Measurements from ENCODE around the gene SHMT2. TPM values are rescaled to one million over a fixed set of nuclear protein-coding genes. Genes with fewer than 3 reads are reported as not detected.

SHMT2 gene
- total RNA-seq, 1 donor from 2014 or later, result 166 TPM

DNA sequence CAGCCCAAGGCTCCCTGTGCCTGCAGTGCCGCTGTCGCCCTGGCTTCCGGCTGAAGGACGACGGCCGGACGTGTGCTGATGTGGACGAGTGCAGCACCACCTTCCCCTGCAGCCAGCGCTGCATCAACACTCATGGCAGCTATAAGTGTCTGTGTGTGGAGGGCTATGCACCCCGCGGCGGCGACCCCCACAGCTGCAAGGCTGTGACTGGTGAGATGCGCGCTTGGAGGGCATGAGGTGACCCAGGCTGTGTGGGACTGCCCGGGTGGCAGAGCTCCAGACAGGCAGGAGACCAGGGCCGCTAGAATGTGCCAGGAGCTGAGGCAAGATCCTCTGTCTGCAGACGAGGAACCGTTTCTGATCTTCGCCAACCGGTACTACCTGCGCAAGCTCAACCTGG is 32.6 kb upstream of the SHMT2 start:
- intact Hi-C loops (cut with micrococcal nuclease), result no loop called here

DNA sequence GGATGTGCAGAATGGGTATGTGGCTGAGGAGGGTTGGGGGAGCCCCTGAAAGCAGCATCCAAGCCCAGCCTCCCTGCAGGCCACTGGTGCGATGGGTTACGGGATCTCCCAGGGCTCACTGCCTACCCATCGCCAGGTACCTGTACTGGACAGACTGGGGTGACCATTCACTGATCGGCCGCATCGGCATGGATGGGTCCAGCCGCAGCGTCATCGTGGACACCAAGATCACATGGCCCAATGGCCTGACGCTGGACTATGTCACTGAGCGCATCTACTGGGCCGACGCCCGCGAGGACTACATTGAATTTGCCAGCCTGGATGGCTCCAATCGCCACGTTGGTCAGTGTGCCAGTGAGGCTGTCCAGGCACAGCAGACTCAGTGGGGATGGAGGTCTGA is 31.2 kb upstream of the SHMT2 start:
- intact Hi-C loops (cut with micrococcal nuclease), result no loop called here

DNA sequence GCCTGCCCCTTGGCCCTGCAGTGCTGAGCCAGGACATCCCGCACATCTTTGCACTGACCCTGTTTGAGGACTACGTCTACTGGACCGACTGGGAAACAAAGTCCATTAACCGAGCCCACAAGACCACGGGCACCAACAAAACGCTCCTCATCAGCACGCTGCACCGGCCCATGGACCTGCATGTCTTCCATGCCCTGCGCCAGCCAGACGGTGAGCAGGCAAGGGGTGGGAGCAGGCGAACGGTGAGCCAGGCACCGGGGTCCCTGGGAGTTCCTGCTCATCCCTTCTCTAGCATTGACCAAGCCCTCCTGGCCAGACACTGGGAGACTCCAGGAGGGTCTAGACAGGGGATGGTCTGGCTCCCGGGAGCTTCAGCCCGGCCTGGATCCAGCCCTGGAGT is 30.3 kb upstream of the SHMT2 start:
- intact Hi-C loops (cut with micrococcal nuclease), result no loop called here

DNA sequence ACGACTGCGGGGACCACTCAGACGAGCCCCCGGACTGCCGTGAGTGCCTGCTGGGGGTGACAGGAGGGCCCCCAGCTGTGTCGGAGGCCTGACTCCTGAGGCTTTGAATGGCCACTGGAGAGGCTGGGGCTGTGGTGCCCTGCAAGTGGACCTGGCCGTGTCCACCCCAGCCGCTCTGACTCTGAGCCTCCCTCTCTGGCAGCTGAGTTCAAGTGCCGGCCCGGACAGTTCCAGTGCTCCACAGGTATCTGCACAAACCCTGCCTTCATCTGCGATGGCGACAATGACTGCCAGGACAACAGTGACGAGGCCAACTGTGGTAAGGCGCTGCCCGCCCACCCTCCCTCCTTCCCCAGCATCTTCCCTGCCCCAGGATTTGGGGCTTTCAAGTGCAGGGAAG is 29.0 kb upstream of the SHMT2 start:
- intact Hi-C loops (cut with micrococcal nuclease), result no loop called here

DNA sequence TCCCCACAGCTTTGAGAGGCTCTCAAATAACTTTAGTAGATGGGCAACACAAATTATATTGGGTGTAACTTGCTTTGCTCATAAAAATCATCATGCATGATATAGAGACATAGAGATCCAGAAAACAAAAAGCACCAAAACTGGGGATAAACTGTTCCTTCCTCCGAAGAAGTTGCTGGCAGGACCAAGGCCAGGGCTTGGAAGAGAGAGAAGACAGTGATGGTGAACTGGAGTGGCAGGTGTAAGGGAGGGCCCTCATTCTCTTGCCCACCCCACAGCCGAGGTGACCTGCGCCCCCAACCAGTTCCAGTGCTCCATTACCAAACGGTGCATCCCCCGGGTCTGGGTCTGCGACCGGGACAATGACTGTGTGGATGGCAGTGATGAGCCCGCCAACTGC is 28.3 kb upstream of the SHMT2 start:
- intact Hi-C loops (cut with micrococcal nuclease), result no loop called here

DNA sequence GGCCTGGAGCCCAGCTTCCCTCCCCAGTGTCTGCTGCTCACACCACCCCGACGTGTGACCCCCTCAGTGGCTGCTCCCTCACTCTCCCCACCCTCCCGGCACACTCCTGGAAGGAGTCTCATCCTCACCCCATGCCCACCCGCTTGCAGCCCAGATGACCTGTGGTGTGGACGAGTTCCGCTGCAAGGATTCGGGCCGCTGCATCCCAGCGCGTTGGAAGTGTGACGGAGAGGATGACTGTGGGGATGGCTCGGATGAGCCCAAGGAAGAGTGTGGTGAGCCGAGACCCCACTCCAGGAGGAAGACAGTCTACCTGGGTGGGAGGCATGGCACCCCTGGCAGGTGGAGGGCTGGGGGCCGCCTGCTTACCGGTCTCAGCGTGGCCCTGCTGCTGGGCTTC is 27.9 kb upstream of the SHMT2 start:
- intact Hi-C loops (cut with micrococcal nuclease), result no loop called here

DNA sequence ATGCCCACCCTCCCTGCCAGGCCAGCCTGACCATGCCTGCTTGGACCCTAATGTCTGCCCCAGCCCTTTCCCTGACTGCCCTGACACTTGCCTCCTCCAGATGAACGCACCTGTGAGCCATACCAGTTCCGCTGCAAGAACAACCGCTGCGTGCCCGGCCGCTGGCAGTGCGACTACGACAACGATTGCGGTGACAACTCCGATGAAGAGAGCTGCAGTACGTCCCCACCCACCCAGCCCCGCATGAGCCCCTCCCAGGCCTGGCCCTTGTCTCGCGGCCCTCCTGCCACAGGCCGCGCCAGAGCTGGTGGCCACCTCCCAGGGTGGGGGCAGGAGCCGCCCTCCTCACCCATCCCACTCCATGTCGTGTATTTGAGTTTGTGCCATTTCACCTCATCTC is 27.2 kb upstream of the SHMT2 start:
- intact Hi-C loops (cut with micrococcal nuclease), result no loop called here

DNA sequence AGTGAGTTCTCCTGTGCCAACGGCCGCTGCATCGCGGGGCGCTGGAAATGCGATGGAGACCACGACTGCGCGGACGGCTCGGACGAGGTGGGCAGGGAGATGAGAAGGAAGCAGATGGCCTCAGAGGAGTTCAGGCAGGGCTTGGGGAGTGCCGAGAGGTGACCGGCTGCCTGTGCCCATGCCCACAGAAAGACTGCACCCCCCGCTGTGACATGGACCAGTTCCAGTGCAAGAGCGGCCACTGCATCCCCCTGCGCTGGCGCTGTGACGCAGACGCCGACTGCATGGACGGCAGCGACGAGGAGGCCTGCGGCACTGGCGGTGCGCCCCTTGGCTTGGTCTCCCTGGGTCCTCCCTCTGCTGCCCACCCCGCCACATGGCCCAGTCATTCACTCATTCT is 26.3 kb upstream of the SHMT2 start:
- intact Hi-C loops (cut with micrococcal nuclease), result no loop called here

DNA sequence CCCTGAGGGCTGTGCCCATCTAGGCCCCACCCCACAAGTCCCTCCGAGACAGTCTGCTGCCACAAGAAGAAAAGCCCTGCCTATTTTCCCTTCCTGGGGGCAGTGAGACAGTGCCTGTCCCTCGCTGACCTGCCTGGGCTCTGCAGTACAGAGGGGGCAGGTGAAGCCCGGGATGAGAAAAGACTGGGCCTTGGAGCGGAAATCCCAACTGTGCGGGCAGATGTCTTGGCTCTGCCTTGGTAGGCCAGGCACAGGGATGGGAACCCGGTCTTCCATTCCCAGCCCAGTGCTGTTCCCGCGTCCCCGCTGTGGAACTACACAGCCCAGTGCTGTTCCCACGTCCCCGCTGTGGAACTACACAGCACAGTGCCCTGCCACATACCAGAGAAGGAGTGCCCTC is 25.7 kb upstream of the SHMT2 start:
- intact Hi-C loops (cut with micrococcal nuclease), result no loop called here

DNA sequence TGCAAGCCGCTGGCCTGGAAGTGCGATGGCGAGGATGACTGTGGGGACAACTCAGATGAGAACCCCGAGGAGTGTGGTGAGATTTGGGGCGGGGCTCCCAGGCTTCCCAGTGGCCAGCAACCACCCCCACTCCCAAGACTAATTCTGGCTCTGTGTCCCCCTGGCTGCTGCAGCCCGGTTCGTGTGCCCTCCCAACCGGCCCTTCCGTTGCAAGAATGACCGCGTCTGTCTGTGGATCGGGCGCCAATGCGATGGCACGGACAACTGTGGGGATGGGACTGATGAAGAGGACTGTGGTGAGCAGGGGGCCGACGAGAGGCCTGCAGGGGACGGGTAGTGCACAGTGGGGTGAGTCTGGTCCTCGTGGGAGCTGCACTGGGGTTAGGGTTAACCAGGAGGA is 25.1 kb upstream of the SHMT2 start:
- intact Hi-C loops (cut with micrococcal nuclease), result no loop called here

DNA sequence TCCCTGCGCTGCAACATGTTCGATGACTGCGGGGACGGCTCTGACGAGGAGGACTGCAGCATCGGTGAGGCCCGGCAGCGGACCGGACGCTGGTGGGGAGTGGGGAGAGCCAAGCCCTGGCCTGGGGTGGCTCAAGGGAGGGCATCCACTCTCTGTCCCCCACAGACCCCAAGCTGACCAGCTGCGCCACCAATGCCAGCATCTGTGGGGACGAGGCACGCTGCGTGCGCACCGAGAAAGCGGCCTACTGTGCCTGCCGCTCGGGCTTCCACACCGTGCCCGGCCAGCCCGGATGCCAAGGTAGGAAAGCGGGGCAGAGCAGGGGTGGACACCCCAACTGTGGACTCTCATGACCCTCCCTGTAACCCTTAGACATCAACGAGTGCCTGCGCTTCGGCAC is 24.3 kb upstream of the SHMT2 start:
- intact Hi-C loops (cut with micrococcal nuclease), result no loop called here

DNA sequence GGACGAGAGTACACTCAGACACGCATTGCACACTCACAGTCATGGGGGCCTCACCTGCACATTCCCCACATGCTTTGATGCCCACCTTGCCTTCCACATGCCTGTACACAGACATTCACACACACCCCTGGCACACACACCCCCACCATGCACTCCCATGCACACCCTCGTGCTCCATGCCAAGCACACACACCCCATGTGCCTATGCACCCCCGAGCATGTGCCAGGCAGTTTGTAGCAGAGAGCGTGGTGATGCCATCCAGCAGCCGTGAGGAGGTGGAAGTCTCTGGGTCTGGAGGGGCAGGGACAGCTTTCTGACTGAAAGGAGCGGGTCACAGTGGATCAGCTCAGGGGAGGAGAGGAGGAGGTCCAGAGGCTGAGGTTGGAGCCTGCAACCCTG is 23.6 kb upstream of the SHMT2 start:
- intact Hi-C loops (cut with micrococcal nuclease), result no loop called here

DNA sequence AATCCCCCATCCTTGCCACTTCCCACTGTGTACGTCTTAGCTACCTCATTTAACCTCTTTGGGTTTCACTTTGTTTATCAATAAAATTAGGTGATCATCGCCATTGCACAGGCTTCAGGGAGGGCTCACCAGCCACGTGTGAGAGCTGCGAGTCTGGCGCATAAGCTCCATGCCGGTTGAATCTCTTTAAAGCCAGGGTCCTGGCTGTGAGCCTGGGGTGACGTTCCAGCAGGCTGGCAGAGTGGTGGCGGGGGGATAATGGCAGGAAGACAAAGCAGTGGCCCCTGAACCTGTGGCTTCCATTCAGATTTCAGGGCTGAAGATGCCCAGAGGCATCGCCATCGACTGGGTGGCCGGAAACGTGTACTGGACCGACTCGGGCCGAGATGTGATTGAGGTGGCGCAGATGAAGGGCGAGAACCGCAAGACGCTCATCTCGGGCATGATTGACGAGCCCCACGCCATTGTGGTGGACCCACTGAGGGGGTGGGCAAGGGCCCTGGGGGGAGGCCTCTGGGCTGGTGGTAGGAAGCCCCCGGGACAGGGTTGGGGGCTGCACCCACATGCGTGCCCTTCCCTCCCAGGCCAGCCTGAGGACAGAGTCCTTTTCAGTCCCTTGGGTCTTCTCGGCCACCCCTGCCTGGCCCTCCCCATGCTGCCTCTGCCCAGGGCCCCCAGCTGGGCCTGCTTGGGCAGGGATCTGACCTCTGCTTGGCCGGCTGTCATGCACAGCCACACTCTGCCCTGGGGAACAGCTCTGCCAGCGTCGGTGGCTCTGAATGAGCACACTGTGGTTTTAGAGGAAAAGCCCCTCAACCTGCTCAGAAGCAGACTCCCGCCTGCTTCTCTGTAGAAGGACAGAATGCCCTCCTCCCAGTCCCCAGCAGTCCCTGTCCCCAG is 21.5 kb upstream of the SHMT2 start:
- intact Hi-C loops (cut with micrococcal nuclease), result no loop called here

DNA sequence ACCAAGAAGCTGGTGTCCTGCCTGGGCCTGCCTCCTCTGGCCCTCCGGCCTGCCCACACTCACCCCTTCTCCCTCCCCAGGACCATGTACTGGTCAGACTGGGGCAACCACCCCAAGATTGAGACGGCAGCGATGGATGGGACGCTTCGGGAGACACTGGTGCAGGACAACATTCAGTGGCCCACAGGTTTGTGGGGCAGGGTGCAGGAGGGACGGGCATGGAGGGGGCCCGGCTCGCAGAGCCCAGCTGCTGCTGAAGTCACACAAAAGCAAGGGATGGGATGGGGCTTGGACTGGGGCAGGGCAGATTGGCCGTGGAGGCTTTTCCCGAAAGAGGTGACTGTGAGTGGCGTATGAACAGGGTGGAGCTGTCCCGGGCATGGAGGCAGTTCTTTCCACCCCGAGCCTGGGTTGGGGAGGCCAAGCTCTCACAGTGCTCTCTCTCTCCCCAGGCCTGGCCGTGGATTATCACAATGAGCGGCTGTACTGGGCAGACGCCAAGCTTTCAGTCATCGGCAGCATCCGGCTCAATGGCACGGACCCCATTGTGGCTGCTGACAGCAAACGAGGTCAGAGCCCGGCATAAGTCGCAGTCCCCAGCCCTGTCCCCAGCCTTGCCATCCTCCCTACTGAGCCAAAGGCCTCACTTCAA is 20.8 kb upstream of the SHMT2 start:
- intact Hi-C loops (cut with micrococcal nuclease), result no loop called here

DNA sequence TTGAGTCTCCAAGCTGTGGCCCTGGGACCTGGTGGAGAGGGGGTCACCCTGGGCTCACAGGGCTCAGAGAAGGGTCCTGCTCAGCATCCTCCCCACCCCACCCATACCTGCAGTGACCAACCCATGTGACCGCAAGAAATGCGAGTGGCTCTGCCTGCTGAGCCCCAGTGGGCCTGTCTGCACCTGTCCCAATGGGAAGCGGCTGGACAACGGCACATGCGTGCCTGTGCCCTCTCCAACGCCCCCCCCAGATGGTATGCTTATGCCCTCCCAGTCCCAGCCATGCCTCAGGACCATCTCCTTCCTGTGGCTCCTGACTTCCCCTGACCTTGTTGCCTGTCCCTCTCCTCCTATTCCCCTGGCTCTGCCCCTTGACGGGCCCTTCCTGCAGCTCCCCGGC is 19.6 kb upstream of the SHMT2 start:
- intact Hi-C loops (cut with micrococcal nuclease), result no loop called here

DNA sequence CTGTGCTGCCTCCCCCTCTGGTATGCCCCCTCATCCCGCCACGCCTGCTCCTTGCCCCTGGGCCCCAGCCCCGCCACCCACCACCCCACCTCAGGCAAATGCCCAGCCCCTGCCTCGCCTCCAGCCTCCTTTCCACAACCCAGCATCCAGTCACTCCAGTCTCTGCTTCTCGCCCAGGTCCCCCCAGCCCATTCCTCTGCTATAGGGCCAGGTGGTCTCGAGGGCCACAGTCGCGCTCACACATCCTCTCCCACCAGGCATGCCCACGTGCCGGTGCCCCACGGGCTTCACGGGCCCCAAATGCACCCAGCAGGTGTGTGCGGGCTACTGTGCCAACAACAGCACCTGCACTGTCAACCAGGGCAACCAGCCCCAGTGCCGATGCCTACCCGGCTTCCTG is 19.1 kb upstream of the SHMT2 start:
- intact Hi-C loops (cut with micrococcal nuclease), result no loop called here

DNA sequence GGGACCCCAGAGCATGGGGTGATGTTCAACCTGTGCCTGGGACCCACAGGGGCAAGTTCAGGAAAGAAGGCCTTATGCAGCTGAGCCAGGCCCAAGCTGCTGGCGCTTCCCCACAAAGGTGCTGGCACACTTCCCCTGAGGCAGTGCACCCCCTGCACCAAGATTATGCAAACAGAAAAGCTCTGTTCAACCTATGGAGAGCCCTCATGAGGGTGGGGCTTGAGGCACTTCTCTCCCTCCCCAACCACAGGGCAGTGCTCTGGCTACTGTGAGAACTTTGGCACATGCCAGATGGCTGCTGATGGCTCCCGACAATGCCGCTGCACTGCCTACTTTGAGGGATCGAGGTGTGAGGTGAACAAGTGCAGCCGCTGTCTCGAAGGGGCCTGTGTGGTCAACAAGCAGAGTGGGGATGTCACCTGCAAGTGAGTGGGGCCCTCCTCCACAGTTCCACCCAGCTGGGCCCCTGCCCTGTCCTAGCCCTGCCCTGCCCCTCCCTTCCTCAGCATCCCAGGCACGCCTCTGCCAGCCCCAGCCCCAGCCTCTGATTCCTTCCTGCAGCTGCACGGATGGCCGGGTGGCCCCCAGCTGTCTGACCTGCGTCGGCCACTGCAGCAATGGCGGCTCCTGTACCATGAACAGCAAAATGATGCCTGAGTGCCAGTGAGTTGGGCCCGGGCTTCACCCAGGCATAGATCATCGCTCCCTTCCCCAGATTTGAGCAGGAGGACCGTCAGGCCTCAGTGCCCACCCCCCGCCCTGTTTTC is 18.4 kb upstream of the SHMT2 start:
- intact Hi-C loops (cut with micrococcal nuclease), result no loop called here

DNA sequence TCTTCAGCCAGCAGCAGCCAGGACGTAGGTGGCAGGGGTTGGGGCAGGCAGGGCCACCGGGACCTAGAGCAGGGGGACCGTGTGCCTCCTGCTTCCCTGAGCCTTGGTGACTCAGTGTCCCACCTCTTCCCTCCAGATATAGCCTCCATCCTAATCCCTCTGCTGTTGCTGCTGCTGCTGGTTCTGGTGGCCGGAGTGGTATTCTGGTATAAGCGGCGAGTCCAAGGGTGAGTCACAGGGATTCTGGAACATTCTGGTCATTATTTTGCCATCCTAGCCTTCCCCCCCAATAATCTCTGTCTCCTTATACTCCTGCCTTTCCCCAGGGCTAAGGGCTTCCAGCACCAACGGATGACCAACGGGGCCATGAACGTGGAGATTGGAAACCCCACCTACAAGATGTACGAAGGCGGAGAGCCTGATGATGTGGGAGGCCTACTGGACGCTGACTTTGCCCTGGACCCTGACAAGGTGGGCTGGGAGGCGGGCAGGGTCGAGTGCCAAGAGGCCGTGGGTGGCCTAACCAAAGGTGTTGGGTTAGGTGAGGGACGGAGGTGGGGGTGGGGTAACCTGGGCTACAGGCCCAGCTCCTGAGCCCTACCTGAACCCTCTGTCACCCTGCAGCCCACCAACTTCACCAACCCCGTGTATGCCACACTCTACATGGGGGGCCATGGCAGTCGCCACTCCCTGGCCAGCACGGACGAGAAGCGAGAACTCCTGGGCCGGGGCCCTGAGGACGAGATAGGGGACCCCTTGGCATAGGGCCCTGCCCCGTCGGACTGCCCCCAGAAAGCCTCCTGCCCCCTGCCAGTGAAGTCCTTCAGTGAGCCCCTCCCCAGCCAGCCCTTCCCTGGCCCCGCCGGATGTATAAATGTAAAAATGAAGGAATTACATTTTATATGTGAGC is 17.5 kb upstream of the SHMT2 start:
- intact Hi-C loops (cut with micrococcal nuclease), result no loop called here

DNA sequence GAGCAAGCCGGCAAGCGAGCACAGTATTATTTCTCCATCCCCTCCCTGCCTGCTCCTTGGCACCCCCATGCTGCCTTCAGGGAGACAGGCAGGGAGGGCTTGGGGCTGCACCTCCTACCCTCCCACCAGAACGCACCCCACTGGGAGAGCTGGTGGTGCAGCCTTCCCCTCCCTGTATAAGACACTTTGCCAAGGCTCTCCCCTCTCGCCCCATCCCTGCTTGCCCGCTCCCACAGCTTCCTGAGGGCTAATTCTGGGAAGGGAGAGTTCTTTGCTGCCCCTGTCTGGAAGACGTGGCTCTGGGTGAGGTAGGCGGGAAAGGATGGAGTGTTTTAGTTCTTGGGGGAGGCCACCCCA is 16.8 kb upstream of the SHMT2 start:
- intact Hi-C loops (cut with micrococcal nuclease), result loop anchor here (1.0 kb wide), 1 partner anchor 31 kb away; no protein-coding TSS in a partner anchor

DNA sequence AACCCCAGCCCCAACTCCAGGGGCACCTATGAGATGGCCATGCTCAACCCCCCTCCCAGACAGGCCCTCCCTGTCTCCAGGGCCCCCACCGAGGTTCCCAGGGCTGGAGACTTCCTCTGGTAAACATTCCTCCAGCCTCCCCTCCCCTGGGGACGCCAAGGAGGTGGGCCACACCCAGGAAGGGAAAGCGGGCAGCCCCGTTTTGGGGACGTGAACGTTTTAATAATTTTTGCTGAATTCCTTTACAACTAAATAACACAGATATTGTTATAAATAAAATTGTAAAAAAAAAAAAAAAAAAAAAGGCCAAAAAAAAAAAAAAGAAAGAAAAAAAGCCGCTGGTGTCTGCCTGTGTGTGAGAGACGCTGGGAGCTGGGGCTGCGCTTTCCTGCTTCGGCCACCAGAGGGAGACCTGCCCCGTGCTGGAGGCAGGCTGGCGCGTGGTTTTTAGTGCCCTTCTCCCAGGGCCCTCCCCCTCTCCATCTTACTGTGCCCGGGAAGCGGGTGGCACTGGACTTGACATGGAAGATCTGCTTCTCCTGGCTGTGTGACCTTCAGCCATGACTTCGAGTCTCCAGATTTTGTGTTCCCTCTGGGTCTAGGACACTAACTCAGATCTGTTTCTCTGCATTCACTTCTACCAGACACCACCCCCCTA is 16.3 kb upstream of the SHMT2 start:
- intact Hi-C loops (cut with micrococcal nuclease), result loop anchor here (1.0 kb wide), 1 partner anchor 30 kb away; no protein-coding TSS in a partner anchor

Data from T-helper 1 cell treated with Interleukin-12 subunit alpha and Interleukin-12 subunit beta and Interleukin-4 antibody, amounts not matched to agents 30 ng/mL and 1 ng/mL, for 36 hours (primary cell).